Esophagus muscularis mucosa (tissue), 4 donors: ENCODE results near the gene CD3D. TPM values are rescaled to one million over a fixed set of nuclear protein-coding genes. Genes with fewer than 3 reads are reported as not detected.

Source experiments
- DNase-seq: peaks from one replicate; pipeline ENCODE4 v3.0.0-alpha.2; 2017; ENCODE audit errors: extremely low spot score
- H3K27ac ChIP-seq, 4 donors: fragments of 200-600 bp; sonication (generic); replicated peaks in 1 of 4; 1 replicate in 3 of 4; 2 replicates in 1 of 4; pipeline ENCODE4 v1.5.1; 2016 to 2019; ENCODE audit warnings: mild to moderate bottlenecking in 1 of 4
- H3K27me3 ChIP-seq, 4 donors: fragments of 200-600 bp; sonication (generic); one replicate each; pipeline versions ENCODE4 v1.5.1 to v1.6.0; 2016 to 2019
- H3K36me3 ChIP-seq, 4 donors: fragments of 200-600 bp; sonication (generic); one replicate each; pipeline ENCODE4 v1.5.1; 2016 to 2019
- H3K4me1 ChIP-seq, 4 donors: fragments of 200-600 bp; sonication (generic); one replicate each; pipeline ENCODE4 v1.5.1; 2016 to 2019
- H3K4me3 ChIP-seq, 4 donors: fragments of 200-600 bp; sonication (generic); 1 replicate in 2 of 4; 2 replicates in 2 of 4; pipeline ENCODE4 v1.5.1; 2016 to 2019; ENCODE audit warnings: mild to moderate bottlenecking in 4 of 4, moderate library complexity in 1 of 4
- H3K9me3 ChIP-seq, 4 donors: fragments of 200-600 bp; sonication (generic); 1 replicate in 3 of 4; 2 replicates in 1 of 4; pipeline ENCODE4 v1.5.1; 2016 to 2019
- CTCF ChIP-seq, 3 experiments: fragments of 200-600 bp in 2 of 3; fragments of 450-650 bp in 1 of 3; sonication (generic) in 2 of 3; IDR thresholded peaks; one replicate each; pipeline ENCODE4 v1.5.1; 2017 to 2019; ENCODE audit warnings: antibody characterized with exemption in 3 of 3, mild to moderate bottlenecking in 2 of 3, moderate library complexity in 1 of 3
- EP300 ChIP-seq: sonication (generic); formaldehyde crosslinking; IDR thresholded peaks from one replicate; pipeline ENCODE4 v1.6.1; 2017; ENCODE audit warnings: antibody characterized with exemption
- POLR2A ChIP-seq: fragments of 450-650 bp; IDR thresholded peaks from one replicate; pipeline ENCODE4 v1.6.1; 2017; ENCODE audit warnings: antibody characterized with exemption, moderate library complexity, mild to moderate bottlenecking, low read depth
- POLR2AphosphoS5 ChIP-seq, 2 donors: sonication (generic); formaldehyde crosslinking; IDR thresholded peaks; one replicate each; pipeline ENCODE4 v1.6.1; 2017; ENCODE audit warnings: antibody characterized with exemption in 2 of 2
- WGBS: methylation state at CpG from one replicate; pipeline ENCODE4 v1.1.5; 2018; 5-methylcytosine and 5-hydroxymethylcytosine counted together
- intact Hi-C: fragments of 100-400 bp; cut with DNase I; formaldehyde crosslinking; loops from one replicate; pipeline ENCODE4 v1.15.1; 2023
- total RNA-seq, 4 donors: library from RNA; depleted of rRNA; stranded (reverse); fragments of >200 nt; gene quantifications; one replicate each; pipeline versions ENCODE4 v1.1.0 to v1.2.1, GENCODE V29; 2016

CD3D gene
- total RNA-seq, 4 donors from 2014 or later = 0.83 TPM; not detected in 3

GRCh38 chr11:118321386-118322082 is 21.0 kb downstream of the CD3D start:
- Histone ChIP-seq H3K36me3 (no peaks in the 10 kb centered on the region), H3K27ac (no peak overlapping the region), H3K9me3 (no peaks in the 10 kb centered on the region), H3K4me3 (no peak overlapping the region), H3K4me1 (peaks cover 3 to 6% (median 5%) of the 10 kb centered on the region in 4 donors), H3K27me3 (peaks cover 0 to 14% (median 0%) of the 10 kb centered on the region in 4 donors)
- no peak for TF ChIP-seq POLR2A
- intact Hi-C loops = no loop called here
- WGBS = 76% methylated on average over 5 of the region's 5 CpGs
- no peak for DNase-seq

- no peaks in the 10 kb centered on the region for H3K9me3 ChIP-seq
- no peak overlapping the region for H3K27ac ChIP-seq
- H3K4me3 ChIP-seq = no peak overlapping the region
- intact Hi-C loops = no loop called here
- WGBS = 94% methylated on average over 3 of the region's 3 CpGs
- peaks cover 3 to 17% (median 14%) of the 10 kb centered on the region in 4 donors for H3K4me1 ChIP-seq
- no peak for TF ChIP-seq POLR2A
- no peak for TF ChIP-seq CTCF (IDR thresholded peaks at IDR 0.05)
- peaks cover 0 to 22% (median 0%) of the 10 kb centered on the region in 4 donors for H3K27me3 ChIP-seq
- H3K36me3 ChIP-seq = no peaks in the 10 kb centered on the region
- DNase-seq = no peak
Observed at GRCh38 chr11:118320515-118320914, 22.0 kb downstream of the CD3D start.

GRCh38 chr11:118319337-118319707 is 23.2 kb downstream of the CD3D start:
- Histone ChIP-seq H3K36me3 (no peaks in the 10 kb centered on the region), H3K27ac (no peak overlapping the region), H3K4me3 (no peak overlapping the region), H3K27me3 (peaks cover 0 to 34% (median 2%) of the 10 kb centered on the region in 4 donors), H3K9me3 (no peaks in the 10 kb centered on the region), H3K4me1 (peaks cover 3 to 22% (median 19%) of the 10 kb centered on the region in 4 donors)
- DNase-seq = no peak
- 50% methylated on average over 1 of the region's 1 CpG for WGBS
- TF ChIP-seq POLR2A (no peak), POLR2AphosphoS5 (IDR thresholded peaks at IDR 0.05) (no peak), EP300 (no peak)
- intact Hi-C loops = no loop called here

GRCh38 chr11:118318581-118319336 is 23.7 kb downstream of the CD3D start:
- DNase-seq = no peak
- intact Hi-C loops = no loop called here
- H3K27ac ChIP-seq = no peak overlapping the region
- peaks cover 3 to 22% (median 19%) of the 10 kb centered on the region in 4 donors for H3K4me1 ChIP-seq
- H3K36me3 ChIP-seq = no peaks in the 10 kb centered on the region
- no peak overlapping the region for H3K4me3 ChIP-seq
- H3K9me3 ChIP-seq = no peaks in the 10 kb centered on the region
- H3K27me3 ChIP-seq = peaks cover 0 to 39% (median 3%) of the 10 kb centered on the region in 4 donors
- 82% methylated on average over 11 of the region's 11 CpGs for WGBS
- no peak for TF ChIP-seq EP300
- no peak for TF ChIP-seq CTCF (IDR thresholded peaks at IDR 0.05)
- no peak for TF ChIP-seq POLR2A
- TF ChIP-seq POLR2AphosphoS5 (IDR thresholded peaks at IDR 0.05) = no peak

GRCh38 chr11:118318124-118318523 is 24.4 kb downstream of the CD3D start:
- H3K9me3 ChIP-seq = no peaks in the 10 kb centered on the region
- peaks cover 3 to 22% (median 19%) of the 10 kb centered on the region in 4 donors for H3K4me1 ChIP-seq
- DNase-seq = no peak
- H3K4me3 ChIP-seq = no peak overlapping the region
- 90% methylated on average over 4 of the region's 4 CpGs for WGBS
- H3K27ac ChIP-seq = no peak overlapping the region
- no peaks in the 10 kb centered on the region for H3K36me3 ChIP-seq
- TF ChIP-seq POLR2AphosphoS5 (IDR thresholded peaks at IDR 0.05) = no peak
- no peak for TF ChIP-seq CTCF (IDR thresholded peaks at IDR 0.05)
- TF ChIP-seq EP300 = no peak
- TF ChIP-seq POLR2A = no peak
- H3K27me3 ChIP-seq = peaks cover 0 to 46% (median 6%) of the 10 kb centered on the region in 4 donors
- intact Hi-C loops = no loop called here
